ENCODE data around the gene IFT81.

GRCh38 chr12:110100315-110100970, 23.7 kb upstream of the IFT81 start:
- no peak for TF ChIP-seq ATF3 (CRISPR knock-in tag; conservative IDR thresholded peaks at IDR 0.05)
- TF ChIP-seq ESRRA (CRISPR knock-in tag; IDR thresholded peaks at IDR 0.05; ENCODE audit: borderline replicate concordance): no peak
- TF ChIP-seq USF2 (CRISPR knock-in tag; IDR thresholded peaks at IDR 0.05): no peak
- TF ChIP-seq CTCF (IDR thresholded peaks at IDR 0.05): peak; percentile 79
- no peak for TF ChIP-seq MAX (CRISPR knock-in tag; IDR thresholded peaks at IDR 0.05)
- no peak for TF ChIP-seq MLX (CRISPR knock-in tag; IDR thresholded peaks at IDR 0.05)
- no peak for TF ChIP-seq ATF2 (CRISPR knock-in tag; IDR thresholded peaks at IDR 0.05; ENCODE audit: borderline replicate concordance, low read depth)
